ENCODE measurements around the gene TXNDC12.

The TXNDC12 gene

GRCh38 chr1:51990478-51990965 is 64.5 kb downstream of the TXNDC12 start, which contains the start of gene RAB3B:
Gene RAB3B, minus strand, starts transcription at chr1:51990700. Its CDS starts 13,583 bp downstream, at chr1:51977117.
- DNase-seq, result peak; percentile 60

GRCh38 chr1:51989582-51990477 is 65.2 kb downstream of the TXNDC12 start:
- no peak for DNase-seq

GRCh38 chr1:51988254-51988653 is 66.7 kb downstream of the TXNDC12 start:
- DNase-seq, result no peak

GRCh38 chr1:51986718-51987117 is 68.3 kb downstream of the TXNDC12 start:
- no peak for DNase-seq

- DNase-seq, result no peak
These were observed 72.8 kb downstream of the TXNDC12 start for GRCh38 chr1:51982161-51982560.

- DNase-seq, result no peak
These were observed 73.4 kb downstream of the TXNDC12 start for GRCh38 chr1:51981555-51981954.

- no peak for DNase-seq
These were observed 76.9 kb downstream of the TXNDC12 start for GRCh38 chr1:51978099-51978498.

- no peak for DNase-seq
These were observed 78.0 kb downstream of the TXNDC12 start for GRCh38 chr1:51976846-51977602.

GRCh38 chr1:51973587-51974474 is 81.2 kb downstream of the TXNDC12 start:
- DNase-seq, result no peak

Data from T-helper 9 cell (primary cell).